22Rv1 (cell line): ENCODE data around the gene NXPH3.

Source experiments
- H3K27ac ChIP-seq: fragments of 450-650 bp; 2 replicates; pipeline ENCODE4 v1.5.1; 2017
- ZFX ChIP-seq: fragments of 450-650 bp; IDR thresholded peaks from 2 replicates; pipeline ENCODE4 v1.6.1; 2017; ENCODE audit warnings: antibody characterized with exemption, borderline replicate concordance
- TF ChIP-seq, protein P1 (sequence below): fragments of 450-650 bp; IDR thresholded peaks from 2 replicates; pipeline ENCODE4 v1.5.1; 2017; ENCODE audit warnings: mild to moderate bottlenecking

Gene NXPH3

DNA sequence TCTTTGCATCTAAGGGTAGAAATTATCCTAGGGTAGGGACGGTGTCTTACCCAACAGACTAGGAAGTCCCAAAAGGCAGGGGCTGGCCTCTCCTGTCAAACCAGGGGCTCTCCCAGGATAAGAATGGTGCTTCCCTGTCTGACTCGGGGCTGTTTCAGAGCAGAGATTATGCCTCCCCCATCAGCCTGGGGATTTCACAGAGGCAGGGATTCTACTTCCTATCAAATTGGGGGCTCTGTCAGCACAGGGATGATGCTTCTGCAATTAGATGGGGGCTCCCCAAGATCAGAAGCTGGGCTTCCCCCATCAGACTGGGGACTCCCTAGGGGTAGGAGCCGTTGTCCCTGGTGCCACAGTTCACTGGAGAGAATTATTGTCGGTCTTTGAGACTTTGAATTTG lies 2.3 kb downstream of the NXPH3 start:
- H3K27ac ChIP-seq = no peak overlapping the region

DNA sequence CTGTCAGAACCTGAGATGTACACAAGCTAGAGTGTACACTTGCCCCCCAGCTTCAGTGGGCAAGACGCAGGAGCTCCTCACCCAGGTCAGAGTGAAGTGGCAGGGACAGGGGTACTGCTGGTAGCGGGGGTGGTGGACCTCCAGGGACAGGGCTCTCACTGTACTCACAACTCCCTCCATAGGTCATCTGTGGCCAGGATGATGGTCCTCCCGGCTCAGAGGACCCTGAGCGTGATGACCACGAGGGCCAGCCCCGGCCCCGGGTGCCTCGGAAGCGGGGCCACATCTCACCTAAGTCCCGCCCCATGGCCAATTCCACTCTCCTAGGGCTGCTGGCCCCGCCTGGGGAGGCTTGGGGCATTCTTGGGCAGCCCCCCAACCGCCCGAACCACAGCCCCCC lies 2.7 kb downstream of the NXPH3 start:
- TF ChIP-seq ZFX = no peak
- TF ChIP-seq, protein P1, sequence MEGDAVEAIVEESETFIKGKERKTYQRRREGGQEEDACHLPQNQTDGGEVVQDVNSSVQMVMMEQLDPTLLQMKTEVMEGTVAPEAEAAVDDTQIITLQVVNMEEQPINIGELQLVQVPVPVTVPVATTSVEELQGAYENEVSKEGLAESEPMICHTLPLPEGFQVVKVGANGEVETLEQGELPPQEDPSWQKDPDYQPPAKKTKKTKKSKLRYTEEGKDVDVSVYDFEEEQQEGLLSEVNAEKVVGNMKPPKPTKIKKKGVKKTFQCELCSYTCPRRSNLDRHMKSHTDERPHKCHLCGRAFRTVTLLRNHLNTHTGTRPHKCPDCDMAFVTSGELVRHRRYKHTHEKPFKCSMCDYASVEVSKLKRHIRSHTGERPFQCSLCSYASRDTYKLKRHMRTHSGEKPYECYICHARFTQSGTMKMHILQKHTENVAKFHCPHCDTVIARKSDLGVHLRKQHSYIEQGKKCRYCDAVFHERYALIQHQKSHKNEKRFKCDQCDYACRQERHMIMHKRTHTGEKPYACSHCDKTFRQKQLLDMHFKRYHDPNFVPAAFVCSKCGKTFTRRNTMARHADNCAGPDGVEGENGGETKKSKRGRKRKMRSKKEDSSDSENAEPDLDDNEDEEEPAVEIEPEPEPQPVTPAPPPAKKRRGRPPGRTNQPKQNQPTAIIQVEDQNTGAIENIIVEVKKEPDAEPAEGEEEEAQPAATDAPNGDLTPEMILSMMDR = no peak
- H3K27ac ChIP-seq = no peak overlapping the region

More for the DNA sequence above, 2.3 kb downstream of the NXPH3 start:
- TF ChIP-seq, protein P1 = no peak
- no peak for TF ChIP-seq ZFX

DNA sequence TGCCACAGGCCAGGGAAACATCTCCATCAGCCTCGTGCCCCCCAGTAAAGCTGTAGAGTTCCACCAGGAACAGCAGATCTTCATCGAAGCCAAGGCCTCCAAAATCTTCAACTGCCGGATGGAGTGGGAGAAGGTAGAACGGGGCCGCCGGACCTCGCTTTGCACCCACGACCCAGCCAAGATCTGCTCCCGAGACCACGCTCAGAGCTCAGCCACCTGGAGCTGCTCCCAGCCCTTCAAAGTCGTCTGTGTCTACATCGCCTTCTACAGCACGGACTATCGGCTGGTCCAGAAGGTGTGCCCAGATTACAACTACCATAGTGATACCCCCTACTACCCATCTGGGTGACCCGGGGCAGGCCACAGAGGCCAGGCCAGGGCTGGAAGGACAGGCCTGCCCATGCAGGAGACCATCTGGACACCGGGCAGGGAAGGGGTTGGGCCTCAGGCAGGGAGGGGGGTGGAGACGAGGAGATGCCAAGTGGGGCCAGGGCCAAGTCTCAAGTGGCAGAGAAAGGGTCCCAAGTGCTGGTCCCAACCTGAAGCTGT lies 3.4 kb downstream of the NXPH3 start:
- no peak overlapping the region for H3K27ac ChIP-seq
- TF ChIP-seq, protein P1 = no peak
- no peak for TF ChIP-seq ZFX

DNA sequence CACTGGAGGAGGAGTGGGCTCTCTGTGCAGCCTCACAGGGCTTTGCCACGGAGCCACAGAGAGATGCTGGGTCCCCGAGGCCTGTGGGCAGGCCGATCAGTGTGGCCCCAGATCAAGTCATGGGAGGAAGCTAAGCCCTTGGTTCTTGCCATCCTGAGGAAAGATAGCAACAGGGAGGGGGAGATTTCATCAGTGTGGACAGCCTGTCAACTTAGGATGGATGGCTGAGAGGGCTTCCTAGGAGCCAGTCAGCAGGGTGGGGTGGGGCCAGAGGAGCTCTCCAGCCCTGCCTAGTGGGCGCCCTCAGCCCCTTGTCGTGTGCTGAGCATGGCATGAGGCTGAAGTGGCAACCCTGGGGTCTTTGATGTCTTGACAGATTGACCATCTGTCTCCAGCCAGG lies 3.9 kb downstream of the NXPH3 start:
- TF ChIP-seq, protein P1 = no peak
- no peak for TF ChIP-seq ZFX
- H3K27ac ChIP-seq = no peak overlapping the region

DNA sequence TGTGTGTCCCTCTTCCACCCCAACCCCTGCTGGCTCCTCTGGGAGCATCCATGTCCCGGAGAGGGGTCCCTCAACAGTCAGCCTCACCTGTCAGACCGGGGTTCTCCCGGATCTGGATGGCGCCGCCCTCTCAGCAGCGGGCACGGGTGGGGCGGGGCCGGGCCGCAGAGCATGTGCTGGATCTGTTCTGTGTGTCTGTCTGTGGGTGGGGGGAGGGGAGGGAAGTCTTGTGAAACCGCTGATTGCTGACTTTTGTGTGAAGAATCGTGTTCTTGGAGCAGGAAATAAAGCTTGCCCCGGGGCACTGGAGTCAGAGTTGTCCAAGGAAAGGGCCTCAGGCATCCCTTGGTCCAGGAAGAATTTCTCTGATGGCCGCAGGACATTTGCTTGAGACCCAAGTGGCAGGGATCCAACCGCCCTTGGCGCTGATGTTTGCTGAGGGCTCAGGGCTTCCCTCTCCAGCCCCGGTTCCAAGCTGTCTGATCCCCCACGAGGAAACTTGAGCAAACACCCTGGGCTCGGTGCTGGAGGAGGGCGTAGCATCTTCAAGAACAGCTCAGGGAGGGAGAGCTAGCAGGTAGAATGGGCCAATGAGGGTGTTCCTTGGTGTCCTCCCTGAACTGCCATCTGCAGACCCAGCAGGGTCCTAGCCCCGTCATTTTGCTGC lies 4.5 kb downstream of the NXPH3 start:
- H3K27ac ChIP-seq = no peak overlapping the region
- TF ChIP-seq, protein P1 = no peak
- TF ChIP-seq ZFX = no peak

DNA sequence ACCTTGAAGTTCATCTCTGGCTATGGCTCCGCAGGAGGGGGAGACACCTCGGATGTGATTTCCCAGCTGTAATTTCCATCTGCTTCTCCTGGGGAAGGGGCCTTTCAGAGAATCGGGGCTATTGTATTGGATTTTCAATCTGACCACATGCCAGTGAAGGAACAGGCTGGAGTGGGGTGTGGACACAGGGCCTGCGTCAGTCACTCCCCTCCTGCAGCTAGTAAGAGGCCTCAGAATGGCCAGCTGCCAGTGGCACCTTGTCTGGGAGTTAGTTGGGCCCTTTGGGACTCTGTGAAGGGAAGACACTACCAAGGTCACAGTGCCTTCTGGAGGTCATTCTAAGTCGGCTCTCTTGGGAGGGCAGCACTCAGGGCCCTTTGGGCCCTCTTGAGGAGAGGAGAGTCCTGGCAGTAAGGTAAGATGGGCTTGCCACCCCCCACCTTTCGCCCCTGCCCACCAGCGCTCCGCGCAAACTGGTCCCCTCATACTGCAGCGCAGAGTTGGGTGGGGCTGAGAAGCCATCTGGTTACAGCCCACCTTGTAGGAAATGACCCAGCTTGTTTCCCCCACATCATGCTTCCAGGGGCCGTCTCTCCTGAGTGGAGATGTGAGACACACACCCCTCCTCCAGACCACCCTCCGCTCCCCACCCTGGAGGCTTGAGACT lies 5.4 kb downstream of the NXPH3 start:
- H3K27ac ChIP-seq = no peak overlapping the region
- TF ChIP-seq ZFX = no peak
- TF ChIP-seq, protein P1 = no peak

DNA sequence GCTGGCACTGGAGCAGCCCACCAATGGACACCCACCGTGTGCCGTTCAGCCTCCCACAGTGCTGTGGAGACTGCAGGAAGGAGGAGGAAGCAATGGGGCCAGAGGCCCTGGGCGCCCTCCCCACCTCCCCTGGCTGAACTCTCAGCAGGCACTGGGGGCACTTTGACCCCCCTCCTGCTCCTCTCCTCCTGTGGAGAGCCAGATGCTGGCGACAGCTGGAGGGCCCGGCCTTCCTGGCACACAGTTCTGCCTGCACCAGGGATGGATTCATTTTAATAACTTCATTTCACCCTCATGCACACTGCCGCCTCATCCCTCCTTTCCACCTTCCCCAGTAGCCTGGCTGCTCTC lies 6.0 kb downstream of the NXPH3 start:
- H3K27ac ChIP-seq = no peak overlapping the region
- TF ChIP-seq, protein P1 = no peak
- TF ChIP-seq ZFX = no peak
